ENCODE data around the gene CD2AP. TPM values are rescaled to one million over a fixed set of nuclear protein-coding genes. Genes with fewer than 3 reads are reported as not detected.

CD2AP gene
- total RNA-seq, 4 donors from 2014 or later: 21.1 to 27.3 (median 22.9) TPM

GRCh38 chr6:47587493-47587892, 109.9 kb downstream of the CD2AP start:
- ATAC-seq (ENCODE audit: low FRiP score) (no peak), DNase-seq (ENCODE audit: low spot score) (no peak)
- TF ChIP-seq, protein P1, sequence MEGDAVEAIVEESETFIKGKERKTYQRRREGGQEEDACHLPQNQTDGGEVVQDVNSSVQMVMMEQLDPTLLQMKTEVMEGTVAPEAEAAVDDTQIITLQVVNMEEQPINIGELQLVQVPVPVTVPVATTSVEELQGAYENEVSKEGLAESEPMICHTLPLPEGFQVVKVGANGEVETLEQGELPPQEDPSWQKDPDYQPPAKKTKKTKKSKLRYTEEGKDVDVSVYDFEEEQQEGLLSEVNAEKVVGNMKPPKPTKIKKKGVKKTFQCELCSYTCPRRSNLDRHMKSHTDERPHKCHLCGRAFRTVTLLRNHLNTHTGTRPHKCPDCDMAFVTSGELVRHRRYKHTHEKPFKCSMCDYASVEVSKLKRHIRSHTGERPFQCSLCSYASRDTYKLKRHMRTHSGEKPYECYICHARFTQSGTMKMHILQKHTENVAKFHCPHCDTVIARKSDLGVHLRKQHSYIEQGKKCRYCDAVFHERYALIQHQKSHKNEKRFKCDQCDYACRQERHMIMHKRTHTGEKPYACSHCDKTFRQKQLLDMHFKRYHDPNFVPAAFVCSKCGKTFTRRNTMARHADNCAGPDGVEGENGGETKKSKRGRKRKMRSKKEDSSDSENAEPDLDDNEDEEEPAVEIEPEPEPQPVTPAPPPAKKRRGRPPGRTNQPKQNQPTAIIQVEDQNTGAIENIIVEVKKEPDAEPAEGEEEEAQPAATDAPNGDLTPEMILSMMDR (IDR thresholded peaks at IDR 0.05): no peak

- TF ChIP-seq, protein P1 (IDR thresholded peaks at IDR 0.05): no peak
- ATAC-seq (ENCODE audit: low FRiP score): no peak
- no peak for DNase-seq (ENCODE audit: low spot score)
These were observed 114.7 kb downstream of the CD2AP start for GRCh38 chr6:47592131-47592840.

DNA sequence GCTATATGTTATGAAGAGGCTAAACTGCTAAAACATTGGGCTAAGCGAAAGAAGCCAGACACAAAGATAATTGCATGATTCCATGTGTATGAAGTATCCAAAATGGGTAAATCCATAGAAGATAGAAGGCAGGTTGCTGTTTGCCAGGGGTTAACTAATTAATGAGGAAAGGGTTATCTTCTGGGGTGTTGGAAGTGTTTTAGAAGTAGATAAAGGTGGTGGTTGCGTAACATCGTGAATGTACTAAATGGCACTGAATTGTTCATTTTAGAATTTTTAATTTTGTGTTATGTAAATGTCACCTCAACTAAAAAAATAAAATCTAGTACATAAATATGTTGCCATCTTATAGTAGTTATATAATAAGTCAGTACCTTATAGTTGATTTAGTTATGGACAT, 116.4 kb downstream of the CD2AP start:
- DNase-seq (ENCODE audit: low spot score) (no peak), ATAC-seq (ENCODE audit: low FRiP score) (no peak)
- TF ChIP-seq, protein P1 (IDR thresholded peaks at IDR 0.05): no peak

GRCh38 chr6:47595785-47596184, 118.2 kb downstream of the CD2AP start:
- no peak for ATAC-seq (ENCODE audit: low FRiP score)
- TF ChIP-seq, protein P1 (IDR thresholded peaks at IDR 0.05): no peak
- DNase-seq (ENCODE audit: low spot score): no peak

DNA sequence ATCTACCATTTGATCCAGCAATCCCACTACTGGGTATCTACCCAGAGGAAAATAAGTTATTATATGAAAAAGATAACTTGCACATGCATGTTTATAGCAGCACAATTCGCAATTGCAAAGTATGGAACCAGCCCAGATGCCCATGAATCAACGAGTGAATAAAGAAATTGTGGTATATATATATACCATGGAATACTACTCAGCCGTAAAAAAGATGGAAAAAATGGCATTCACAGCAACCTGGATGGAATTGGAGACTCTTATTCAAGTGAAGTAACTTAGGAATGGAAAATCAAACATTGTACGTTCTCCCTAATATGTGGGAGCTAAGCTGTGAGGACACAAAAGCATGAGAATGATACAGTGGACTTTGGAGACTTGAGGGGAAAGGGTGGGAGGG, 120.8 kb downstream of the CD2AP start:
- TF ChIP-seq, protein P1 (IDR thresholded peaks at IDR 0.05): no peak
- DNase-seq (ENCODE audit: low spot score) (no peak), ATAC-seq (ENCODE audit: low FRiP score) (no peak)

- no peak for DNase-seq (ENCODE audit: low spot score)
- TF ChIP-seq, protein P1 (IDR thresholded peaks at IDR 0.05): no peak
- no peak for ATAC-seq (ENCODE audit: low FRiP score)
These were observed 121.9 kb downstream of the CD2AP start for GRCh38 chr6:47599512-47599911.

GRCh38 chr6:47603227-47603626, 125.6 kb downstream of the CD2AP start:
- ATAC-seq (ENCODE audit: low FRiP score) (no peak), DNase-seq (ENCODE audit: low spot score) (no peak)
- TF ChIP-seq, protein P1 (IDR thresholded peaks at IDR 0.05): no peak
